Measurements from ENCODE around the gene DIPK1C.

DNA sequence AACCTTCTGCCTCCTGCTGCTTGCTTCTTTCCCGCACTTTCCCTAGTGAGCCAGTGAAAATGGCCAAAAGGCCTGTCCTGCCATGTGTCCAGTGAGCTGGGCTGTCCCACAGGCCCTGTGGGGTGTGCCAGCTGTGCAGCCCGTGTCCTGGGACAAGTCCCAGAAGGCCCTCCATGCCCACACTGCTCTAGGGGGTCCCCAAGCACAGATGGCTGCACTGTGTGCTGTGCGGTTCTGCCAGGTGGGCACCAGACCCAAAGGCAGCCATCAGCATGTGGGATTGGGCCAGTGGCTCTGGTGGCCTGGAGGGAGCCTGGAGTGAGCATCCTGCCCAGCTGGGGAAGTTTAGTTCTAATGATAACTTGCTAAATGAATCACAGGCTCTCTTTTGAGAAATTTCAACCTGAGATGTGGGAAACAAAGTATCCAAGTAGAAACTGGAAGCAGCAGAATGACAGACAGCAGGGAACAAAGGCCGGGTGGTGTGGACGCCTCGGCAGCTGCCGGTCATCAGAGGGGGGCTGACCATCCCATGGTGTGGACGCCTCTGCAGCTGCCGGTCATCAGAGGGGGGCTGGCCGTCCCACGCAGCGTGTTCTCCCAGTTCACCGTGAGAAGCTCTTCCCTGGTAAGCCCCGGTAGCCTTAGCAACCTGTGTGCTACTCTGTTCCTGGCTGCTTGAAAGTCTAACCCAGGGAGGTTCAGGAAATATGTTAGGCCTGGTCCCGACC lies 29.2 kb upstream of the DIPK1C start:
- TF ChIP-seq, protein P1, sequence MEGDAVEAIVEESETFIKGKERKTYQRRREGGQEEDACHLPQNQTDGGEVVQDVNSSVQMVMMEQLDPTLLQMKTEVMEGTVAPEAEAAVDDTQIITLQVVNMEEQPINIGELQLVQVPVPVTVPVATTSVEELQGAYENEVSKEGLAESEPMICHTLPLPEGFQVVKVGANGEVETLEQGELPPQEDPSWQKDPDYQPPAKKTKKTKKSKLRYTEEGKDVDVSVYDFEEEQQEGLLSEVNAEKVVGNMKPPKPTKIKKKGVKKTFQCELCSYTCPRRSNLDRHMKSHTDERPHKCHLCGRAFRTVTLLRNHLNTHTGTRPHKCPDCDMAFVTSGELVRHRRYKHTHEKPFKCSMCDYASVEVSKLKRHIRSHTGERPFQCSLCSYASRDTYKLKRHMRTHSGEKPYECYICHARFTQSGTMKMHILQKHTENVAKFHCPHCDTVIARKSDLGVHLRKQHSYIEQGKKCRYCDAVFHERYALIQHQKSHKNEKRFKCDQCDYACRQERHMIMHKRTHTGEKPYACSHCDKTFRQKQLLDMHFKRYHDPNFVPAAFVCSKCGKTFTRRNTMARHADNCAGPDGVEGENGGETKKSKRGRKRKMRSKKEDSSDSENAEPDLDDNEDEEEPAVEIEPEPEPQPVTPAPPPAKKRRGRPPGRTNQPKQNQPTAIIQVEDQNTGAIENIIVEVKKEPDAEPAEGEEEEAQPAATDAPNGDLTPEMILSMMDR (conservative IDR thresholded peaks at IDR 0.05; ENCODE audit: low read length), result no peak
- TF ChIP-seq EZH2phosphoT487 (IDR thresholded peaks at IDR 0.05; ENCODE audit: borderline replicate concordance), result no peak
